ENCODE measurements around the gene DPY19L3.

The DPY19L3 gene

DNA sequence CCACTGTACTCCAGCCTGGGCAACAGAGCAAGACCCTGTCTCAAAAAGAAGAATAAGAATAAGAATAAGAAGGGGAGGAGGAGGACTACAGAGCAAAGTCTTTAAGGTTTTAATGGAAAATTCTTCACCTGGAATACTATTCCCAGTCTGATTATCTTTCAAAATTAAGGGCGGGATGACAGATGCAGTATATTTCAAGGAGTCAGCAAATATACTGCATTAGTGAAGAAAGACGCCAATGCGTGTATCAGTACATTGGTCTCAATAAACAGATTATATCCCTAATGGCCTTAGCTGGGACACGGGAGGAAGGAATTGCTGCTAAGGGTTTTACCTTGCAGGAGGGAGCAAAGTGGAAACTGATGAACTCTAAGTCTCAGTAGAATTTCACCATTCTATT, 121.3 kb downstream of the DPY19L3 start:
- DNase-seq = no peak

DNA sequence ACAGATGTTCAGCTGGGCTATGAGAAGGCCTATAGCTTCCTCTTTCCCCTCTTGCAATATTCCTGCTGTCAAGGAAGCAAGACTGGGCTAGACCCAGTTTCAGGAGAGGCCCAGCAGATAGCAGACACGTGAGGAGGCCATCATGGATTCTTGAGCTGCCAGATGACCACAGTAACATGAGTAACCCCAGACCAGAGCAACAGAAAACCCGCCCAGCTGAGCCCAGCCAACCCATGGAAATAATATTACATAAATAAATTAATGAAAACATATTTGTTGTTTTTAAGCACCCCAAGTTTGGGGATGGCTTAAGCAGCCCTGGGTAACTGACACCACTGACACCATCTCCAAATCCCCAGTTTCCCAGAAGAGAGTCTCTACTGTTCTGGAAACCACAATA, 125.2 kb downstream of the DPY19L3 start:
- DNase-seq = no peak

DNA sequence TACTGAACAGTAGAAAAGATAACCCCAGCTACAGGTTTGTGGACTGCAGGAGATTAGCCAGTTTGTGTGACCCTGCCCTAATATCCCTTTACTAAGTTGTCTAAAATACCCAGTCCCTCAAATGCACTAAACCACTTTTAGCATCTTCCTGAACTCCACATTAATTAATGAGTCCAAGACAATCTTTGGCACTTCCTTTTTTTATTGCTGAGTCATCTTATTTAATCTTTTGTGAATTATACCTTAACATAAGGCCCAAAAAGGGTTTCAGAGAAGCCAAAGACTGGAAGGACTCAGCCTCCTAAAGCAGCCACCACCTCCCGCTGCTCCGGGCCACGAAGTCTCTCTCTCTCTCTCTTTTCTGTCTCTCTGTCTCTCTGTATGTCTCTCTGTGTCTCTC, 126.7 kb downstream of the DPY19L3 start:
- no peak for DNase-seq

All from C1 segment of cervical spinal cord (tissue), 14 donors.